Mesenteric fat pad (tissue), 1 donor: ENCODE results near the gene CTNNBIP1. TPM values are rescaled to one million over a fixed set of nuclear protein-coding genes. Genes with fewer than 3 reads are reported as not detected.

ENCODE experiments used
- DNase-seq: peaks from one replicate; pipeline ENCODE4 v3.0.0-alpha.2; 2020; ENCODE audit warnings: low spot score
- total RNA-seq: library from RNA; stranded (reverse); fragmentation: NEBNext Ultra II Directional; extraction: Animal tissue kit (Norgen Biotek cat#: 25700); gene quantifications from one replicate; pipeline ENCODE4 v1.2.1, GENCODE V29; 2021
- donor health status: DM: yes; HTN: yes; CAD: no.

Gene CTNNBIP1
- total RNA-seq, 1 donor from 2014 or later = 29.8 TPM

- DNase-seq = no peak
These were observed 28.2 kb downstream of the CTNNBIP1 start for GRCh38 chr1:9881838-9882249.

DNA sequence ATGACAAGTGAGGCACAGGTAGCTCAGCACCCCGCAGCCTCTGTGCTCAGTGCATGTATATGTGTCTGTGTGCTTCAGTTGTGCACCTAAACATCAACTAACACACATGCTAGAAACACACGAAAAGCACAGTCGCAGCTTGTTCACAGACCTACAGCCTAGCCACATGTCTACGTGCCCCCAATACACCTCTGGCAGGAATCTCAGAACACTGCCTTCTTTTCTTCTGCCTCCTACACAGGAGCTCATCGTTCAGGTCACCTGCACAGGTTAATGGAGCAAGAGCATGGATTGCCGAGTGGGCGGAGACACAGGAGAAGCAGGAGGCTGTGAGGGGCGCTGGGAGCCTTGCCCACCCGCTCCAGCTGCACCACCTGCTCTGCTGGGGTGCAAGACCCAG is 31.7 kb downstream of the CTNNBIP1 start:
- no peak for DNase-seq

DNA sequence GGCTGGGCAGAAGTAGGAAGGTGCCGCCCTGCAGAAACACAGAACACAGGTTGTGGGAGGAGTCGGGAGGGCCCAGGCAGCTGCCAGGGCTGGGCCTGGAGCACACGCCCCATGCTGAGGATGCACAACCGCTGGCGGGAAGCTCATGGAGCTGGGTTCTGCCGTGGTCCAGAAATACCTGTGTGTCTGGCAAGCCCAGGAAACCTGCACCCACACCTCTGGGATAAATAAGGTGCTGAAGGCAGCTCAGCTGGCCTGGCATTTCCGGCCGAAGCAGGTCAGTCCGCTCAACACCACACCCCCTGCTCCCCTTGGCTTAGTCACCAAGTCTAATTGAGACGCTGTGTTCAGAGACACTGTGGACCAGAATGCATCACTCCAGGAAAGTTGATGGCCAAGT is 32.1 kb downstream of the CTNNBIP1 start:
- DNase-seq = no peak

- no peak for DNase-seq
These were observed 34.5 kb downstream of the CTNNBIP1 start for GRCh38 chr1:9875636-9876000.

DNA sequence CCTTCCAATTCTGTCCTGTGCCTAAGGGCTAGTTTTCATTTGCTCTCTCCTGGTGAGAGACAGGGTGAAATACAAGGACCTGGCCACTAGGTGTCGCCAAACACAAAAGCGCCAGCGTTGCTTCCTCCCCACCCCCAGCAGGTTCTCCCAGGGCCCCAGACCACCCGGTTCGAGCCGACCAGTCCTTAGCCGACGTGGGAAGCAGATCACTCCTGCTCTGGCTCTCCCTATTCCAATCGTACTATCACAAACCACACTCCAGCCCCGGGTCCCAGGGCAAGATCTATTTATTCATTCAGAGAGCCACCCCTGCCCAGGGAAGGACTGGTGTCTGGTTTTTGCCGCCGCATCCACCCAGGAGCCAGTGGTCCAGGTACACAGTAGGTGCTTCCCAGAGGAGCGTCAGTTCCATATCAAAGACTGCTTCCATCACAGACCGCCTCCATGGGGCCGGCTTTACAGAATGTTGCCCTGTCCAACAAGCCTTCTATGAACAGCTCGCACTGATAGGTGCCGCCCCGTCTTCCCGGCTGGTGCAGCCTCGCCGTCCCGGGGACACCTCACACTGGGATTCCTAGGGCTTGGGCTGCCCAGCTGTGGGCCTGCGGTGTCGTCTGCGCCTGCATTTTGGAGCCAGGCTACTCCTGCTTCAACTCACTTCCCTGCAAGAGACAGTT is 35.0 kb downstream of the CTNNBIP1 start:
- no peak for DNase-seq

- DNase-seq = no peak
These were observed 35.7 kb downstream of the CTNNBIP1 start for GRCh38 chr1:9874412-9874811.

GRCh38 chr1:9873992-9874391 is 36.1 kb downstream of the CTNNBIP1 start:
- no peak for DNase-seq

DNA sequence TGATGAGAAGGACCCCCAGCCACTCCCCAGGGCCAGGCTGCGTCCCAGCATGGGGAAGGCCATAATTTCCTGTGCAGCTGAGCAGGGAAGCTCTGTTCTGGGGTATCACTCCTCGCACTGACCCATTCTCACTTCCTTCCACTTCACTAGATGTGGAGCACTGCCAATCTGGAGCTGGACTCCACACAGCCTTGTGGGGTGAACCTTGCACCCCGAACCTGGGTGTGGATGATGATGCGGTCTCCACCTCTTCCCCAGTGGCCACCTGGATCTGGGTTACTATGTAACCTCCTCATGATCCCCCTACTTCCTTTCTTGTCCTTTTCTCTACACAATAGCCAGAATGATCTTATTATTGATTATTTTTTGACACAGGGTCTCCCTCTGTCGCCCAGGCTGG is 36.7 kb downstream of the CTNNBIP1 start:
- DNase-seq = no peak

DNA sequence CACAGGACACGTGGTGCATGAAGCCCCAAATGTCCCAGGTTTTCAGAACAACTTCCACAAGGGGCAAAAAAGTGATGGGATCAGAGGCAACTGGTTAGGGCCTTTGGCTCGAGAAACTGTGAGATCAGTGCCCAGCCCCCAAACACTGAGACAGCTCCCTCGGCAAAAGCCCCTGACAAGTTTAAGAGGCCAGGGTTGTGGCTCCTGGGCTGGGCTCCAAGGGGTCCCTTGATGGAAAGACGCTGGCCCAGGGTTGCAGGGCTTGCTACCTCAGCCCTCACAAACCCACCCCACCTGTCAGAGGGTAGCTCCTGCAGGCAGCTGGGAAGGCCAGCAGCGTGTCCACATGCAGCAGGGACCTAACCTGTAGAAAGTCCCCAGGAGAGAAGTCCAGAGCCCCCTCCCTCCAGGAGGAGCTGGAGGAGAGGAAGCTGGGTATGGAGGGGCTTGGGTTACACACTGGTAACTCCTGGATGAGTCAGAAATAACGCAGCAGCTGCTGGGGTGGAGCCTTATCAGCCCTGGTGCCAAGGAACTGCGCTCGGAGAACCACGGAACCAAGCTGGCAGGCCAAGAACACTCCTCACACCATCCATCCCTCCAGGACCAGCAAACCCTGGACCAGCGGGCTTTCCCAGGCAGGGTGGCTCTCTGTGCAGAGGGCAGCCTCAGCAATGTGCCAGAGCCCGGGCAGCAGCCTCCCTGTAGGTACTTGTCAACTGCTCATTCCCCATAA is 37.5 kb downstream of the CTNNBIP1 start:
- DNase-seq = no peak

- no peak for DNase-seq
These were observed 38.2 kb downstream of the CTNNBIP1 start for GRCh38 chr1:9871707-9872425.

DNA sequence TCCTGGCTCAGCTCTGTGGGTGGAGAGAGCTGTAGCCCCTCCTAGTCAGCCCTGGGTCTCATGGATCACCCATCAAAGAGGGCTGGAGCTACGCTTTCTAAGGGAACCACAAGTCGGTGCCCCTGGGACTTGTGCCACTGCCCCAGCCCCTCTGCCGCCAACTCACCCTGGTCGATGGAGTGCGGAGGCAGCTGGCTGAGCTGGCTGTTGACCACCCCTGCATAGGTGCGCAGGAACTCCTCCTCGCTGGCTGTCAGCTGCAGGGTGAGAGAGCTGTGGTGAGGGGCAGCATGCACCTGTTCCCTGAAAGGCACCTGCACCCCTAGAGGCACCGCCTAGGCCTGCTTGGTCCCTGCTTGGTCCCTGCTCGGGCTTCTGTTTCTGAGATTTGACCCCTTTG is 39.0 kb downstream of the CTNNBIP1 start:
- no peak for DNase-seq

- no peak for DNase-seq
These were observed 39.5 kb downstream of the CTNNBIP1 start for GRCh38 chr1:9870572-9870971.

GRCh38 chr1:9869831-9870251 is 40.2 kb downstream of the CTNNBIP1 start:
- no peak for DNase-seq

DNA sequence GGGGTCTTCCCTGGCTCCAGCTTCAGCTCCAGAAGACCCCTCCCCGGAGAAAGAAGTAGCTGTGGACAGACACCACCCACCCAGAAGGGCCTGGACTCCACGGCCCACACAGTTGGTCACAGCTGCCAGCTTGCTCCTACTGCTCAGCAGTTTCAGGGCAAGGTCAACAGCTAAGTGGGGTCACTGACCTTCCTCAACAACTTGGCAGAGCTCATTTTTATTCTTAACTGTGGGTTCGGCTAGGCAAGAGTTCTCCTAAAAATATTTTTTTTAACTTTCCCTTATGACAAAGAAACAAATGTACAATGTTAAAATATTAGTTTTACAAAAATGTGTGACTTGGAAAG is 41.9 kb downstream of the CTNNBIP1 start:
- DNase-seq = no peak

- no peak for DNase-seq
These were observed 42.4 kb downstream of the CTNNBIP1 start for GRCh38 chr1:9867408-9868243.

- DNase-seq = no peak
These were observed 43.2 kb downstream of the CTNNBIP1 start for GRCh38 chr1:9866836-9867235.

DNA sequence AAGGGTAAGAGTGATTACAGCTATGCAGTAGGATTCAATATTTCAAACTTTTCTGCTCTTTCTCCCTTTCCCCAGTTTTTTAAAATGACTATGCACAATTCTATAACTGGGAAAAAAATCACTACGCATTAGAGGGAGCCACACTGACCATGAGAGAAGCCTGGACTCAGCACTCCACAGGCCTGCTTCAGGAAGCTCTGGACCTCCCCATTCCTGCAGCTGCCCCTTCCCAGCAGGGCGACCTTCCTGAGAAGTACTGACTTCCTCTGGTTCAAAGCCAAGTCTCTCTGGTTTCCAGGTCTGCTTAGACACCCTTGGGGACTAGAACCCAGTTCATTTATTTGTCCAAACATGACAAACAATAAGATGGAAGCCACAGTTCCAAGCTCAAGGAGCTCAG is 44.3 kb downstream of the CTNNBIP1 start:
- DNase-seq = no peak

DNA sequence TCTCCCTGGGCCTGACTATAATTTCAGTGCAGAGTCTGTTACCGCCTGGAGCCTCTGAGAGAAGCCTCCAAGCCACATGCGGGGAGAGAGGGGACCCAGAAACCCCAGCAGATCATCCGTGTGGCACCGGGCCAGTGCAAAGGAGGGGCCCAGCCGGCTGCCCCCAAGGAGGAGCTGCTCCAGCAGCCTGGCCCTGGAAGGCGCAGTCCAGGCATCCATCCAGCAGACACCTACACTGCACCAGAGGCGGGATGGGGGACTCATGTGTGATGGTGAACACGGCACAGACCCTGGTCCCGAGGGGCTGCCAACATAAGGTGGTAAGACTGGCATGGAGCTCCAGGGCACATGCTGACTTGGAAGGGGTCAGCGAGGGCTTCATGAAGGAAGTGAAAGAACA is 46.7 kb downstream of the CTNNBIP1 start:
- DNase-seq = no peak

GRCh38 chr1:9861360-9861759 is 48.7 kb downstream of the CTNNBIP1 start:
- no peak for DNase-seq

- no peak for DNase-seq
These were observed 49.2 kb downstream of the CTNNBIP1 start for GRCh38 chr1:9860887-9861286.

GRCh38 chr1:9859281-9860014 is 50.6 kb downstream of the CTNNBIP1 start:
- DNase-seq = no peak
